Measurements from ENCODE around the gene HGS. TPM values are rescaled to one million over a fixed set of nuclear protein-coding genes. Genes with fewer than 3 reads are reported as not detected.

HGS gene
- total and polyA plus RNA-seq, 2 of the 13 experiments (the other 11 are each of a cell fraction or from before 2014, with no cell fraction given), result 73.3 to 78.1 TPM

GRCh38 chr17:81665205-81666091 lies 18.4 kb upstream of the HGS start (continued):
- TF ChIP-seq STAT6 (CRISPR knock-in tag; IDR thresholded peaks at IDR 0.05; ENCODE audit: borderline replicate concordance) (no peak), REST (IDR thresholded peaks at IDR 0.05; ENCODE audit: borderline replicate concordance in 1 of 2, low read depth in 1 of 2, low read length in 2 of 2) (no peak), ZBTB10 (CRISPR knock-in tag; IDR thresholded peaks at IDR 0.05; ENCODE audit: borderline replicate concordance) (no peak), ZNF354B (CRISPR knock-in tag; IDR thresholded peaks at IDR 0.05) (0 out of 2 replicates have a peak, but pooled peaks have one; percentile 92), FLYWCH1 (CRISPR knock-in tag; IDR thresholded peaks at IDR 0.05) (no peak), RBM39 (IDR thresholded peaks at IDR 0.05; ENCODE audit: low read depth, low read length, poor library complexity, severe bottlenecking) (peak; percentile 63), ZNF362 (CRISPR knock-in tag; IDR thresholded peaks at IDR 0.05; ENCODE audit: borderline replicate concordance) (no peak), PAXIP1 (CRISPR knock-in tag; conservative IDR thresholded peaks at IDR 0.05) (no peak; the same call in 1 of the 2 replicates), ZNF101 (CRISPR knock-in tag; IDR thresholded peaks at IDR 0.05; ENCODE audit: borderline replicate concordance, low read depth) (no peak), NCOA2 (CRISPR knock-in tag; IDR thresholded peaks at IDR 0.05) (no peak), FOXK1 (CRISPR knock-in tag; IDR thresholded peaks at IDR 0.05; ENCODE audit: borderline replicate concordance, low read depth) (no peak), ZNF552 (CRISPR knock-in tag; IDR thresholded peaks at IDR 0.05; ENCODE audit: borderline replicate concordance) (no peak)
